Amniotic stem cell (primary cell): ENCODE results near the gene ASCC2.
"Not testable (repeated sequence)": the region's sequence is repeated elsewhere in the genome, so short reads cannot be mapped to it uniquely, and the experiment has no call there.

Experiments
- DNase-seq: peaks from one replicate; lab custom pipeline; 2025; lab: John Stamatoyannopoulos, UW

Gene ASCC2

GRCh38 chr22:29855611-29856181, 17.6 kb upstream of the ASCC2 start:
- no peak for DNase-seq

DNA sequence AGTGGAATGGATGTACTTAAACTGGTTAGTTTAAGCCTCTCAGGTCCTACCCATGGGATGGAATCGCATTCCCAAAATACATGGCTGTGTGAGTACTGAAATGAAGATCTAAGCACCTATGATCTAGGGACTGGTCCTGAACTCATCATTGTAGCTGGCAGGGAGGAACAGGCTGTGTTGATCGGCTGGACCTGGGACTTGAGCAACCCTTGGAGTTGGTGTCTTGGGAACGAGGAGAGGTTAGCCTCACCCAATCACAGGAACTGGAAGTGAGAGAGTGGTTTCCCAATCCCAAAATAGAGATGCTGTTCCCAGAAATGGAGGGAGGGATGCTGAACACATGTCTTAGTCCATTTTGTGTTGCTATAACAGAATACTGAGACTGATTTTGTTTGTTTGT, 16.4 kb upstream of the ASCC2 start:
- DNase-seq, result no peak

- DNase-seq, result no peak
Observed at GRCh38 chr22:29848111-29848510, 10.0 kb upstream of the ASCC2 start.

GRCh38 chr22:29846290-29846689, 8.2 kb upstream of the ASCC2 start:
- no peak for DNase-seq

GRCh38 chr22:29842740-29843139, 4.7 kb upstream of the ASCC2 start:
- DNase-seq, result peak; percentile 73

DNA sequence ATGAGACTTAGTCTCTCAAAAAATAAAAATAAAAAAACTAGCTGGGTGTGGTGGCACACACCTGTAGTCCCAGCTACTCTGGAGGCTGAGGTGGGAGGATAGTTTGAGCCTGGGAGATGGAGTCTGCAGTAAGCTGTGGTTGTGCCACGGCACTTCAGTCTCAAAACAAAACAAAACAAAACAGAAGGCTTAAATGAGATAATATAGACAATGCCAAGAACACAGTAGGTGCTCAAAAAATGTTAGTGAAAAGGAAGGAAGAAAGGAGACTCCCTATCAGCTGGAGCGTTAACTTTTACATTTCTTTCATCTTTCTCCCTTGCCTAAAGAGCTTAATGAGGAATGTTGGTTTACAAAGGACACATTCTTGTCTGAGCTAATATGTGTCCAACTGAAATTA, 4.1 kb upstream of the ASCC2 start:
- no peak for DNase-seq

DNA sequence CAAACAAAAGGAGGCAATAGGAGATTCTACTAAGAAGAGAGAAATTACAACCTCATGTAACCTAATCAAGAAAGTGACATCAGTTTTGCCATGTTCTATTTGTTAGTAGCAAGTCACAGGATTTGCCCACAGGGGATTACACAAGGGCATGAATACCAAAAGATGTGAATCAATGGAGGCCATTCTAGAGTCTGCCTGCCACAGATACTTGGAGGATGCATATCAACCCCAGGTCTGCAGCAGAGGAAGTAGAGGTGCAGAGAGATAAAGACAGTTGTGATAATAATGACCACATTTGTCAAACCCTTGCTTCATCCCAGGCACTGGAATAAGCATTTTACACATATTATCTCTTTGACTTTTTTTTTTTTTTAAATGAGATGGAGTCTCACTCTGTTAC, 2.4 kb upstream of the ASCC2 start:
- DNase-seq, result no peak

- no peak for DNase-seq
Observed at GRCh38 chr22:29839039-29839438, 965 bp upstream of the ASCC2 start.

DNA sequence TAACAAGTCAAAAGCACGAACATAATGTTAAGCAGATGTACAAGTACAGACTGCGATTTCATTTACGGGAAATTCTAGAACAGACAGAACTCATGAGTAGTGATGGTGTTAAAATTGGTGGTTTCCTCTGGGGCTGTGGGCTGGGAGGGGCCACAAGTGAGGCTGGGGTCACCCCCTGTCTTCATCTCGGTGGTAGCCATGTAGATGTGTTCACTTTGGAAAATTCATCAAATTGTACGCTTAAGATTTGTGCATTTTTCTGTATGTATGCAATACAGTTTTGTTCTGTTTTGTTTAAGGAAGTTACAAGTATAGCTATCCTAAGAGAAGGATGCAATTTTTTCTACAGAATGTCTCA, 504 bp upstream of the ASCC2 start:
- DNase-seq, result no peak

- not testable (repeated sequence) for DNase-seq
Observed at GRCh38 chr22:29836791-29837370, 1.2 kb downstream of the ASCC2 start.

- DNase-seq, result no peak
Observed at GRCh38 chr22:29834046-29834445, 4.0 kb downstream of the ASCC2 start.

DNA sequence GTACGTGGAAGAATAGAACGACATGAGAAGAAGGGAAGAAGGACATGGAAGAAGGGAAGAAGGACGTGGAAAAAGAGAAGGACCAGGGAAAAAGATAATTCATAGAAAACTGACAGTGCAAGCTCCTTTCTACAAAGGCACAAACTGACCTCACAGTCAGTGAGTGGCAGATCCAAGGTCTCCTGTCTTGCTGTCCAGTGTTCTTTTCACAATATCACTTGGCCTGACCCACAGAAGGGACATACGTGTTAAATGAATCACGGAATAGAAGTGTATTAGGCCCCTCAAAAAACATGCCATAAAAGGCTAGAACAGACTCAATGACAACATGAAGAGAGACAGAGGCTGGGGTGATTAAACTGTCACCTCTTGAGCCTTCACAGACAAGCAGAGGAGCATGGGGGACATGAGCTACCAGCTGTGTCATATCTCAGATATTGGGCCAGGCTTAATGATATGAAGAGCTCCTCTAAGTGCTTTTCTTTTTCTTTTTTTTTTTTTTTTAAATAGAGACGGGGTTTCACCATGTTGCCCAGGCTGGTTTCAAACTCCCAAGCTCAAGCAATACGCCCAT, 4.6 kb downstream of the ASCC2 start:
- DNase-seq, result no peak

DNA sequence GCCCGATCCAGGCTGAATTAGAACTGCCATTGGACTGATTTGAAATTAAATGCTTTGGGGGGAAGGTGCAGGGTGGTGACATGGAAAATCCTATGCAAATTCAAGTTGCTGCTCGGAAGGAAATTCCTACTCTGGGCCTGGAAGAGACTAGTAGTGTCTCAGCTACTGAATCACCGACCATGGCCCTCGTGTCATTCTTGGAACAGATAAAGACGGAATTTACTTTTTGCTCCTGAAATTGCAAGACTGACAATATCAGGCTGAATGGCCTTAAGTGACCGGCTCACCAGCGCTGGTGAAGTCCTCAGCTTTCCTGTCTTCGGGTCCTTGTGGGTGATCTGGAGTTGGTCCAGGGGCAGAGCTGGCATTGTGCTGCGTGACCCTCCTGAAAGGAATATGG, 6.1 kb downstream of the ASCC2 start:
- no peak for DNase-seq

GRCh38 chr22:29831186-29831921, 6.7 kb downstream of the ASCC2 start:
- no peak for DNase-seq

- no peak for DNase-seq
Observed at GRCh38 chr22:29830585-29830984, 7.5 kb downstream of the ASCC2 start.

DNA sequence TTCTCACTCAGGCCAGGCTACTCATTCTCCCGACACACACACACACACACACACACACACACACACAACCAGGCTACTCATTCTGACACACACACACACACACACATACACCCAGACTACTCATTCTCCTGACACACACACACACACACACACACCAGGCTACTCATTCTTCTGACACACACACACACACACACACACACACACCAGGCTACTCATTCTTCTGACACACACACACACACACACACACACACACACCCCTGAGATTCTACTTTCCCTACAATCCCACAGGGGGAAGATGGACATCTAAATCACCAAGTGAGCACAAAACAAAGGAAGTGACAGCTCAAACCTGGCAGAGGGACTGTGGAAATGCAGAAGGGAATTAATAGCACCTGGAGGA, 10.3 kb downstream of the ASCC2 start:
- not testable (repeated sequence) for DNase-seq

DNA sequence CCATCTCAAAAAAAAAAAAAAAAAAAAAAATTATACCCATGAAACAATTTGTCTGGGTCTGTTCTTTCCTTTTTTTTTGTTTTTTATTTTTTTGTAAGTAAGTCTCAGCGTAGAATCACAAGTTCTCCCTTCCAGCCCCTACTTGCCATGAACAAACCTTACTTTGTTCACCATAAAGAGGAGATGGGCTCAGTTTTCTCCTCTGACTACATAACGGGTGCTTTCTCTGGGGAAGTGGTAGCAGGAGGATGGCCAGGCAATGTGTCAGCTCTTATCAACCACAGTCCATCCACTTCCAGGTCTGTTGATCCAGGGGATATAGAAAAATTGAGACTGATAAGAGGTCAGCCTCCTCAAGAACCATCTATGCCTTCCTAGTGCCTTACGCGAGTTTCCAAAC, 11.0 kb downstream of the ASCC2 start:
- no peak for DNase-seq

- no peak for DNase-seq
Observed at GRCh38 chr22:29825578-29825977, 12.5 kb downstream of the ASCC2 start.

- no peak for DNase-seq
Observed at GRCh38 chr22:29824677-29825076, 13.4 kb downstream of the ASCC2 start.

- DNase-seq, result peak; percentile 40
Observed at GRCh38 chr22:29821291-29822016, 16.6 kb downstream of the ASCC2 start.

GRCh38 chr22:29820961-29821290, 17.1 kb downstream of the ASCC2 start:
- DNase-seq, result no peak

- no peak for DNase-seq
Observed at GRCh38 chr22:29819501-29819900, 18.6 kb downstream of the ASCC2 start.

GRCh38 chr22:29817724-29818123, 20.4 kb downstream of the ASCC2 start:
- no peak for DNase-seq
